HT1080 (cell line): ENCODE data around the gene ATXN10. TPM values are rescaled to one million over a fixed set of nuclear protein-coding genes. Genes with fewer than 3 reads are reported as not detected.
A peak's percentile ranks its signal among the peaks of the same experiment; 100 is the strongest.

ENCODE experiments used
- DNase-seq: peaks from one replicate; pipeline ENCODE4 v3.0.0-alpha.2; 2015; ENCODE audit warnings: low read depth
- total RNA-seq: library from RNA; depleted of rRNA; stranded (reverse); fragments of >200 nt; shearing (Covaris generic); gene quantifications from 2 replicates; pipeline ENCODE4 v1.2.3, GENCODE V29; 2014

The ATXN10 gene
- total RNA-seq, 1 experiment from 2014 or later = 44.1 TPM

- DNase-seq = no peak
Observed at GRCh38 chr22:45848904-45849303, 177.3 kb downstream of the ATXN10 start.

GRCh38 chr22:45852826-45853225 is 181.2 kb downstream of the ATXN10 start:
- DNase-seq = no peak

GRCh38 chr22:45855961-45856360 is 184.3 kb downstream of the ATXN10 start:
- no peak for DNase-seq

- no peak for DNase-seq
Observed at GRCh38 chr22:45857519-45857918, 185.9 kb downstream of the ATXN10 start.

GRCh38 chr22:45859231-45860161 is 187.9 kb downstream of the ATXN10 start:
- DNase-seq = no peak

GRCh38 chr22:45860201-45860600 is 188.6 kb downstream of the ATXN10 start:
- DNase-seq = no peak

GRCh38 chr22:45861259-45861658 is 189.6 kb downstream of the ATXN10 start:
- DNase-seq = no peak

- DNase-seq = peak; percentile 78
Observed at GRCh38 chr22:45863981-45864751, 192.5 kb downstream of the ATXN10 start.

- no peak for DNase-seq
Observed at GRCh38 chr22:45864959-45865476, 193.4 kb downstream of the ATXN10 start.

- DNase-seq = no peak
Observed at GRCh38 chr22:45865561-45866125, 194.0 kb downstream of the ATXN10 start.

GRCh38 chr22:45866126-45866645 is 194.6 kb downstream of the ATXN10 start:
- no peak for DNase-seq

GRCh38 chr22:45866646-45867117 is 195.0 kb downstream of the ATXN10 start:
- DNase-seq = no peak

- DNase-seq = no peak
Observed at GRCh38 chr22:45867118-45867905, 195.7 kb downstream of the ATXN10 start.

GRCh38 chr22:45867906-45868555 is 196.4 kb downstream of the ATXN10 start:
- DNase-seq = no peak

GRCh38 chr22:45868571-45869339 is 197.1 kb downstream of the ATXN10 start:
- DNase-seq = no peak

GRCh38 chr22:45869340-45869847 is 197.8 kb downstream of the ATXN10 start:
- DNase-seq = no peak

- no peak for DNase-seq
Observed at GRCh38 chr22:45870011-45870410, 198.4 kb downstream of the ATXN10 start.

- no peak for DNase-seq
Observed at GRCh38 chr22:45871721-45872120, 200.1 kb downstream of the ATXN10 start.

- DNase-seq = no peak
Observed at GRCh38 chr22:45872659-45873263, 201.1 kb downstream of the ATXN10 start.
